Urinary bladder (tissue), 4 donors: ENCODE results near the gene WASF1. TPM values are rescaled to one million over a fixed set of nuclear protein-coding genes. Genes with fewer than 3 reads are reported as not detected.
"Not testable (repeated sequence)": the region's sequence is repeated elsewhere in the genome, so short reads cannot be mapped to it uniquely, and the experiment has no call there.

Experiments used
- DNase-seq: peaks from one replicate; pipeline ENCODE4 v3.0.0-alpha.2; 2015; ENCODE audit errors: extremely low spot score
- H3K27ac ChIP-seq: one replicate; pipeline ENCODE4 v1.5.1; 2013; ENCODE audit warnings: low read depth, mild to moderate bottlenecking, moderate library complexity
- H3K36me3 ChIP-seq: one replicate; pipeline ENCODE4 v1.6.1; 2013; ENCODE audit warnings: mild to moderate bottlenecking, moderate library complexity; ENCODE audit not compliant: insufficient read depth
- H3K4me1 ChIP-seq: one replicate; pipeline ENCODE4 v1.6.1; 2013; ENCODE audit warnings: mild to moderate bottlenecking, moderate library complexity; ENCODE audit not compliant: insufficient read depth
- H3K4me3 ChIP-seq: one replicate; pipeline ENCODE4 v1.5.1; 2013; ENCODE audit warnings: low read depth, low read length
- WGBS: extraction: QIAGEN DNeasy Blood & Tissue Kit; methylation state at CpG from one replicate; pipeline ENCODE4 v1.1.7; 2013; 5-methylcytosine and 5-hydroxymethylcytosine counted together
- polyA plus RNA-seq: library from polyadenylated mRNA; stranded (reverse); fragments of 200-250 nt; gene quantifications from one replicate; pipeline ENCODE4 v1.2.3, GENCODE V29; 2013
- total RNA-seq: library from RNA; depleted of rRNA; stranded (reverse); fragments of >200 nt; gene quantifications from one replicate; pipeline ENCODE4 v1.2.3, GENCODE V29; 2014
- donor health status: healthy with polysubstance abuse.
- donor health status: healthy.

Gene WASF1
- total and polyA plus RNA-seq, 2 donors = 8.3 to 14.5 TPM

DNA sequence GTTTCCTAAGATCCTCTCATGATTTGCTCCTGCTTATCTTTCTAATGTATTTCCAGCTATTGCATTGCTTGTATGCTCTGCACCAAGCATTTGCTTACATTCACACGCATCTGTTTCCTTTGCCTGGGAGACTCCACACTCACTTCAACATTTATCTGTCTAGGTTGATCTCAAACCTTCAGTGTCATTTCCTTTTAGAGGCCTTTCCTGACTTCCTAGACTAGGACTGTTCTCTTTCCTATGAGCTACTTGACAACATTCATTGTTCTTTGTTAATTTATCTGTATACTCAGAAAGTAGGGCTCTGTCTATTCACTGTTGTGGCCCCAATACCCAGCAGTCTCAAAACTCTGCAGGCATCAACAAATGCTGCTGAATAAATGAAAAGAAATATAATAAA, 84.4 kb downstream of the WASF1 start:
- WGBS = 83% methylated on average over 1 of the region's 1 CpG
- H3K4me1 ChIP-seq = no peaks in the 10 kb centered on the region
- H3K4me3 ChIP-seq = no peak overlapping the region
- no peaks in the 10 kb centered on the region for H3K36me3 ChIP-seq
- DNase-seq = no peak
- H3K27ac ChIP-seq = no peak overlapping the region

DNA sequence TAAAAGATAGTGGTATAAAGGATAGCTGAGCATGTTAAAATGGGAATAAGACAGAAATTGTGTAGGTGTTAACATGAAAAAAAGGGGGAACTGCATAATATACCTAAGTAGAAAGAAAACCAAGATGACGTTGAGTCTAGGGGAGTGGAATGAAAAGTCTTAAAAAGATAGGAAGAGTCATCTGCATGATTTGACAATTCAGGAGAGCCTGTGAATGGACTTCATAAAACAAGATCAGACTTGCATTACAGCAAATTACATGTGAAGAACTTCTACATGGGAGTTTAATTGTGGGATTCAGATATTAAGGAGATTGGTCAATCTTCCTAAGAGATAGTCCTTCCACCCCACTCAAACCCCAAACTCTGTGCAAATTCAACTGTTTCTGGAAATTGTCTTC, 85.5 kb downstream of the WASF1 start:
- Histone ChIP-seq H3K4me3 (no peak overlapping the region), H3K36me3 (no peaks in the 10 kb centered on the region), H3K27ac (no peak overlapping the region), H3K4me1 (no peaks in the 10 kb centered on the region)
- WGBS = 89% methylated on average over 1 of the region's 1 CpG
- DNase-seq = no peak

DNA sequence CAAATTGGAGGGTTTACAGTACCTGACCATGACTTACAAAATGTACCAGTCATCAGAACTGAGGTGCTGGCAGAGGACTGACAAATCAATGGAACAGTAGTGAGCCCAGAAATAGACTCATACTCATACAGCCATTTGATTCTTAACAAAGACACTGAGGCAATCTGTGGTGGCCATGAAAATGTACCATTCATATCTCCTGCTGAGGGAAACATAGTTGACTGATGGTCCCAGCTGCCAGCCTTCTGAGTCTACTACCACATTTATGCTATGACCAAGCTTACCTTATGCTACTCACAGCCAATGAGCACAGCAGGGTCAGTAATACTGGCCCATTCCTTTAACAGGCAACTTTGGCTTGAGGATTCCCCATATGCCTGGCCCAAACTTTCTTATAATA, 88.6 kb downstream of the WASF1 start:
- no peaks in the 10 kb centered on the region for H3K4me1 ChIP-seq
- DNase-seq = no peak
- H3K36me3 ChIP-seq = no peaks in the 10 kb centered on the region
- no peak overlapping the region for H3K4me3 ChIP-seq
- no peak overlapping the region for H3K27ac ChIP-seq

DNA sequence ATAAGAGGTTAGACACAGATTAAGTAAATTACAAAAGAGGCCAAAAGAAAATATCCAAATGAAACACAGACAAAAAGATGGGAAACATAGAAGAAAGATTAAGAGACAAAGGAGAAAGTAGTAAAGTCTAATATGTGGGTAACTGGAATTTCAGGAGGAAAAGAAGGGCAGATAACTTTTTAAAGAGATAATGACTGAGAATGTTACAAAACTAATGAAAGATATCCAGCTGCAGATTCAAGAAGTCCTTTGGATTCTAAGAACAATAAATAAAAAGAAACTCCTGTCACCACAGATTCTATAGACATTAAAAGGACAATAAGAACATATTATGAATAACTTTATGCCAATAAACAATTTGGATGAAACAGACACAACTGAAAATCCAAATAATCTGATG, 90.1 kb downstream of the WASF1 start:
- Histone ChIP-seq H3K4me1 (no peaks in the 10 kb centered on the region), H3K36me3 (no peaks in the 10 kb centered on the region), H3K27ac (no peak overlapping the region), H3K4me3 (no peak overlapping the region)
- DNase-seq = no peak

DNA sequence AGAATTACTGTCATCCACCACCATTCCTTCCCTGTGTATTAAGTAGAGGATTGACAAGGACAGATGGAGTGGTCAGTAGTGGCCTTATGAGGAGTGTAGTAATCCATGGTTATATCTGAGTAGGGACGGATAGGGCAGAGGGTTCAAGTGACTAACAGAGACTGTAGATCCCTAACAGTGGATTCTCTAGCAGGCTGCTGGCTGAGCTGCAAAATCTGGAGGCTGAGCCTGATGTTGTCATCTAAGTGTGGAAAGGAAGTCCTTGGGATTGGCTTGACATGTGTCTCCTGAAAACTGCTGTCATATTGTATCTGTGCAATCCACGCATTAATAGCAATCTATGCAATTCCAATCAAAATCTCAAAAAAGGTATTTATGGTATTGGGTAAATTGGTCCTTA, 94.2 kb downstream of the WASF1 start:
- no peaks in the 10 kb centered on the region for H3K4me1 ChIP-seq
- no peak overlapping the region for H3K27ac ChIP-seq
- WGBS = 96% methylated on average over 2 of the region's 2 CpGs
- no peaks in the 10 kb centered on the region for H3K36me3 ChIP-seq
- H3K4me3 ChIP-seq = no peak overlapping the region
- DNase-seq = no peak

DNA sequence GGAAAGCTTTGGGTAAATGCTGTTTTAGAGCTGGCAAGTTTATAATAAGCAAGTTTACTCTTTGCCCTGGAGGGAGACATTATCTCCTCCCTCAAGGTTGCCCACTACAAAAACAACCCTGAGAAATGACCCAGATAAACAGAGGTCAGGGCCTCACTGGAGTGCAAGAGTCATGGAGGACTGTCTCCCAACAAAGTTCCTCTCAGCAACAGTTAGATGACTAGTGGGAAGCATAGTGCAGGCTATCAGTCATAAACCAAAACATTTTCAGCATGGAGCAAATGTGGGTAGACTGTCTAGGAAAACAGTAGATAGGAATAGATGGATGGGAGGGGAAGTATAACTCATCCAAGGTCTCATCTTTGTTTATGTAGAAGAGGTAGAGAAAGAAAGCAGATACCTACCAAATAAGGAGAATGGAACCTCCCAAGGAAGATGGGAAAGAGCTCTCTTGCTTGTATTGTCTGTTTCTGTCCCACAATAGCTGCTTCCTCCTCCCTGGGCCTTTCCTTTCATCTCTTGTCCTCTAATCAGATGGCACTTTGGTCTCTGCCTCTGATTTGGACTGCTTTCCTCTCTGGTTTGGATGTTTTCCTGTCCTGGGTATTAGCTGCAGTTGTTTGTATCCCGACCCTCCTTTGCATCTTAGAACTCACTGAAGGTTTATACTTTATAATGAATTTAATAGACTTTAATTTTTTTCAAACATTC, 95.4 kb downstream of the WASF1 start:
- H3K4me1 ChIP-seq = no peaks in the 10 kb centered on the region
- WGBS = 67% methylated on average over 1 of the region's 1 CpG
- no peak overlapping the region for H3K4me3 ChIP-seq
- no peaks in the 10 kb centered on the region for H3K36me3 ChIP-seq
- no peak overlapping the region for H3K27ac ChIP-seq
- DNase-seq = no peak

DNA sequence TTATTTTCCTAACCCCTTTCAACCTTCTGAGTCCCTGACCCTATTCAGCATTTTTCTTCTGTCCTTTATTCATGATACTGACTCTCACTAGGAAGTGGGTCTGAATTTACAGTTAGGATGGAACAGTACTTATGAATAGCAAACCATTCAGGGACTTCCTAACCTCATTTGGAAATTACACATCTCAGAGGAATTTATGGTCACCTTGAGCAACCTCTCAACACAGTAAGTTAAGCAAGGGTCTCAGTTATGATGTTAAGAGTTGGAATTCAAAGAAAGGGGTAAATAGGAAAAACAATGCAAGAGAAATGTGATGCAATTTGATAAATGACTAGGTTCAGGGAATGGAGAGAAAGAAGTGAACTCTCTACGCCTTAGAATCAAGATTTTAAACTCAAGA, 104.1 kb downstream of the WASF1 start:
- no peak for DNase-seq
- Histone ChIP-seq H3K27ac (no peak overlapping the region), H3K4me3 (no peak overlapping the region), H3K4me1 (no peaks in the 10 kb centered on the region), H3K36me3 (no peaks in the 10 kb centered on the region)
- 76% methylated on average over 1 of the region's 1 CpG for WGBS

DNA sequence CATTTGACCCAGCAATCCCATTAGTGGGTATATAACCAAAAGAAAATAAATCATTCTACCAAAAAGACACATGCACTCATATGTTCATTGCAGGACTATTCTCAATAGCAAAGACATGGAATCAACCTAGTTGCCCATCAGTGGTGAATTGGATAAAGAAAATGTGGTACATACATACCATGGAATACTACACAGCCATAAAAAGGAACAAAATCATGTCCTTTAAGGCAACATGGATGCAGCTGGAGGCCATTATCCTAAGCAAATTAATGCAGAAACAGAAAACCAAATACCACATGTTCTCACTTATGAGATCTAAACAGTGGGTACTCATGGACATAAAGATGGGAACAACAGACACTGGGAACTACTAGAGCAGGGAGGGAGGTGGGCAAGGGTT, 106.0 kb downstream of the WASF1 start:
- H3K4me1 ChIP-seq, H3K4me3 ChIP-seq, DNase-seq, H3K27ac ChIP-seq, H3K36me3 ChIP-seq: not testable (repeated sequence)

DNA sequence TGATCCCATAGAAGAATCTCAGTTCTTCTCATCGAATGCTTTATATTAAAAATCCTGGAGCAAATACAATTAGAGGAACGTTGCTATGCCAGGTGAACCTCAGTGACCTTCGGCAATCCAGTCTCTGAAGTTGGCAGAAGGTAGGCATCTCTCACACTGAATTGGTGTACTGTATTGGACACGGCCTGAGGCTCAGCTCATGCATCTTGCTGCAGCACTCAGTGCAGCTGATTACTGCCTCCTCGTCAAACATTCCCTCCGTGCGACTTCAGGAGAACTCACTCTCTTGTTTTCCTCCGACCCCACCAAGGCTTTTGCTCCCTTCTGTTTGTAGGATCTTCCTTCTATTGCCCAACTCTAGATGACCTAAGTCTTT, 110.9 kb downstream of the WASF1 start:
- no peak for DNase-seq
- Histone ChIP-seq H3K4me1 (no peaks in the 10 kb centered on the region), H3K36me3 (no peaks in the 10 kb centered on the region), H3K4me3 (no peak overlapping the region), H3K27ac (no peak overlapping the region)
- WGBS = 78% methylated on average over 8 of the region's 8 CpGs

DNA sequence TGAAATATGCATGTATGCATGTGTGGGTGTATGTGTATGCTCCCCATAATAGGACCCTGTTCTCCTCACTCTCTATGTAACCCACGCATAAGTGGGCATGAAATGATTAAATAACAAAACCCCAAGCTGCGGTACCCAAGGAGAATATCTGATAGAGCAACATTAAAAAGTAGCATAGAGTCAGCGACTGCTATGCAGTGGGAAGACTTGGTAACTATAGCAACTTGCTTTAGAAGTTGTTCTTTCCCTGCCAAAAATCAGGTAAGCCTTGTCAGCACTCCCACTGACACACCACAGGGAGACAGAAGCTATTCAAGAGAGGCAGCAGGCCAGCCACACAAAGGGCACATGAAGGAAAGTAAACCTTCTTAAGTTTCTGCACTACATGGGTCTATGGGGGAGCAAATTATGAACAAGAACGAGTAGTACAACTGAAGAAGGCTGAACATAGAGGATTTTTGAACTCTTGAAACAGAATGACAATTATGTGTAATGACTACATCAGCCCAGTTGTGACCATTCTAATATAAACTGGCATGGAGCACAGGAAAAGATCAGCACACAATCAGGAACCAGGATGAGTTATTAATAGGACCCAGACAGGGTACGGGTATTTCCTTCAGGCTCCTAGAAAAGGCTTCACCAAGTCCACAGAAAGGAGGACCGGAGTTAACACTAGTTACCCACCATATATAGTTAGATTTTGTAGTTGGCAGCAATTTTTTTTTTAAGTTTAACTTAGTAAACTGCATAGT, 111.5 kb downstream of the WASF1 start:
- 53% methylated on average over 6 of the region's 6 CpGs for WGBS
- Histone ChIP-seq H3K4me3 (no peak overlapping the region), H3K36me3 (no peaks in the 10 kb centered on the region), H3K4me1 (no peaks in the 10 kb centered on the region), H3K27ac (no peak overlapping the region)
- DNase-seq = no peak

DNA sequence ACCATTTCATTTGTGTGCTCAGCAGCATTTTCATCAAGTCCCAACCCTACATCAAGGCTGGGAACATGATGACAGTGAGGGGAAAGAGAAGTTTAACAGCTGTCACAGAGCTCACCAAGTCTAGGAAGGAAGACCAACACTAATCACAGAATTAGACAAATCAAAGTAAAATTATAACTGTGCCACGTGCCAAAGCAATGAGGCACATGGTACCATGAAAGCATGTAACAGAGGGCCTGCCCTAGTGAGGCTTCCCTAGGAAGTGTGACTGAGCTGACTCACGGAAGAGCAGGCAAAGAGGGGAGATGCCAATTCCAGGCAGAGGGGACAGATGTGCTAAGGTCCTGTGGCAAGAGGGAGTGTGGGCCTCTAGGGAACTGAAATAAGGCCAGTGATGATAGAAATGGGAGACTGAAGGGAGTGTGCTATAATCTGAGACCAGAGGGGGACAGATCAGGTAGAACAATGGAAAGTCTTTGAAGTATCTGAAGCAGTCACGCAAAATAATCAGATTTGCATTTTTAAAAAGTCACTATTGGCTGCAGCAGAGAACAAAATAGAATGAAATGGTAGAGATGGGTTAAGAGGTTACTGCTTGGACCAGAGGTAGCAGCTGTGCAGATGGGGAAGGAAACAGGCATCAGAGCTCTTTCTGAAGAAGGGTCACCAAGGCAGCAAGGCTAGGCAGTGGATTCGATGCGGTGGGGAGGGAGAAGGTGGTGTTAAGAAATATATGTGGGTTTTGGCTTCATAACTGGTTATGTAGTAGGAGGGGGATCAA, 114.5 kb downstream of the WASF1 start:
- WGBS = 89% methylated on average over 5 of the region's 5 CpGs
- Histone ChIP-seq H3K4me1 (no peaks in the 10 kb centered on the region), H3K27ac (no peak overlapping the region), H3K36me3 (no peaks in the 10 kb centered on the region), H3K4me3 (no peak overlapping the region)
- no peak for DNase-seq

DNA sequence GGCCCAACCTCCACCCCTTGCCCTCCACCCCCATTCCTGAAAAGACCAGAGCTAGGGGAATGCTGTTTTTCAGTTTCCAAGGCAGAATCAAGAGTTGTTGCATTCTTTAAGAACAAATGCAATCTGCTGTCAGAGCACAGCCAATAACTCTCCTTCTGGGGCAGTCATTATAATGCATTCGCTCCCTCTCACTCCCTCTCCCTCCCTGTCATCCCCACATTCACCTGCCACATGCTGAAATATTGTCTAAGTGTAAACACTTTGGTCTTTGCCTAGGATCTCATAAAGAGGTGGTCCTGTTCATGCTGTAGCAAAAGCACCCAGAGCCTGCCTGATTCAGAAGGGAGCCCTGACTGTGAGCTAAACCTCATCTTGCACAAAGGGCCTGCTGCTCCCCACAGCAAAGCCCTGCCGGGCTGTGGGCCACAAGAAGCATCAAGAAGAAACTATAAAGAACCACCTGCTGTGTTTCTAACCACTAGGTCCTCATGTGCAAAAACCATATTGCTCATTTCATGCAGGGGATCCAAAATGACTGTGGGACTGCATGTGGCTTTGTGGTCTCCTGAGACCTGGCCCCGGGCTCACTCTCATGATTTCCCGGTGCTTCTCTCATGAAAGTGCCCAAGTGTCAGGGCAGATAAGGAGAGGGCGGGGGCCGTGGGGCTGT, 115.7 kb downstream of the WASF1 start:
- no peak overlapping the region for H3K27ac ChIP-seq
- 69% methylated on average over 6 of the region's 6 CpGs for WGBS
- H3K36me3 ChIP-seq = no peaks in the 10 kb centered on the region
- H3K4me1 ChIP-seq = no peaks in the 10 kb centered on the region
- no peak for DNase-seq
- no peak overlapping the region for H3K4me3 ChIP-seq

DNA sequence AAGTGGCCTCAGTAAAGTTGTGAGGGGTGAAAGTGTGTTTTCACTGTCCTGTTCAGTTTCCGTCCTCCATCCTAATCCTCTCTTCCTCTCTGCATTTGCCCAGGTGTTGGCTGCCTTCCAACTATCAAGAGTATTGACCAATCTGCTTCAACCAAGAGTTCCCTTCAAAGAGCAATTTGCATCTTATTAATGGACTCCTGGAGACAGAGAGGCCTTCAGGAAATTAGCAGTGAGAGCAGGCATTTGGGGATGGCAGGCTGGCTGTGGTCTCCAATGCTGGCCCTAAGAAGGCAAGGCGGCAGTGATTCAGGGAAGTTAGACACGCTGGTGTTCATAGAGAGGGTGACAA, 124.1 kb downstream of the WASF1 start:
- no peak overlapping the region for H3K4me3 ChIP-seq
- DNase-seq = no peak
- no peaks in the 10 kb centered on the region for H3K4me1 ChIP-seq
- H3K36me3 ChIP-seq = no peaks in the 10 kb centered on the region
- no peak overlapping the region for H3K27ac ChIP-seq
- 52% methylated on average over 3 of the region's 3 CpGs for WGBS
